A549 (cell line): ENCODE data around the gene JARID2. TPM values are rescaled to one million over a fixed set of nuclear protein-coding genes. Genes with fewer than 3 reads are reported as not detected.

ENCODE experiments used
- ATAC-seq, 2 experiments: fragments of 200-7000 bp in 1 of 2; fragments of >200 bp in 1 of 2; cut with Nextera tagmentation in 1 of 2; cut with Tn5 transposase in 1 of 2; 3 replicates each; pipeline versions ENCODE4 v1.8.0 to v1.9.1; 2018 to 2020; ENCODE audit warnings: mild to moderate bottlenecking in 1 of 2, moderate library complexity in 1 of 2
- CTCF ChIA-PET: fragments of 300-600 bp; sonication (Branson Sonifier 250); formaldehyde crosslinking; extraction: SDS; loops from one replicate; lab custom pipeline; 2021; ENCODE audit warnings: antibody characterized with exemption, inconsistent platforms; lab: Yijun Ruan, JAX
- POLR2A ChIA-PET: fragments of 350-600 bp; formaldehyde crosslinking; extraction: SDS; loops from one replicate; lab custom pipeline; 2021; ENCODE audit warnings: antibody characterized with exemption, inconsistent platforms; lab: Yijun Ruan, JAX
- DNase-seq, 2 experiments: peaks; one replicate each; pipeline versions ENCODE4 v3.0.0 to v3.0.0-alpha.2; 2011 to 2016; ENCODE audit warnings: low read depth in 1 of 2, low spot score in 1 of 2
- FAIRE-seq: peaks from 2 replicates; lab custom pipeline; 2011; peaks lifted over from hg19 to GRCh38; lab: Jason Lieb, UNC
- H3K27ac ChIP-seq, 2 experiments: fragments of >200 bp; sonication (Bioruptor Twin); formaldehyde crosslinking; 3 replicates each; pipeline ENCODE4 v1.5.1; 2016 to 2017
- H3K4me1 ChIP-seq: fragments of >200 bp; sonication (Bioruptor Twin); formaldehyde crosslinking; 3 replicates; pipeline ENCODE4 v1.6.1; 2016
- H3K4me2 ChIP-seq: fragments of >200 bp; sonication (Bioruptor Twin); formaldehyde crosslinking; 3 replicates; pipeline ENCODE4 v1.6.1; 2016
- H3K4me3 ChIP-seq: fragments of >200 bp; sonication (Bioruptor Twin); formaldehyde crosslinking; 3 replicates; pipeline ENCODE4 v1.5.1; 2016
- H3K9me3 ChIP-seq: fragments of >200 bp; sonication (Bioruptor Twin); formaldehyde crosslinking; 3 replicates; pipeline ENCODE4 v1.6.1; 2016
- EHF ChIP-seq: fragments of 250-450 bp; sonication (Bioruptor Pico); IDR thresholded peaks from 2 replicates; pipeline ENCODE4 v1.5.0; 2020; ENCODE audit warnings: mild to moderate bottlenecking
- FOSL2 ChIP-seq, 2 experiments: fragments of 450-650 bp in 1 of 2; fragments of >200 bp in 1 of 2; sonication (Bioruptor Twin) in 1 of 2; formaldehyde crosslinking; IDR thresholded peaks; 2 replicates each; pipeline versions ENCODE4 v1.5.0 to v1.6.1; 2016 to 2020; ENCODE audit warnings: mild to moderate bottlenecking in 1 of 2, moderate library complexity in 1 of 2
- FOXS1 ChIP-seq: fragments of 250-450 bp; sonication (Bioruptor Pico); IDR thresholded peaks from 2 replicates; pipeline ENCODE4 v1.5.0; 2020; ENCODE audit warnings: mild to moderate bottlenecking, moderate library complexity
- HEYL ChIP-seq: fragments of 250-450 bp; sonication (Bioruptor Pico); IDR thresholded peaks from 2 replicates; pipeline ENCODE4 v1.8.0; 2021; ENCODE audit warnings: mild to moderate bottlenecking, moderate library complexity
- HMGXB4 ChIP-seq: fragments of 250-450 bp; sonication (Bioruptor Pico); IDR thresholded peaks from 2 replicates; pipeline ENCODE4 v1.5.0; 2021; ENCODE audit warnings: mild to moderate bottlenecking, moderate library complexity, borderline replicate concordance
- HOXA7 ChIP-seq: fragments of 250-450 bp; sonication (Bioruptor Pico); IDR thresholded peaks from 2 replicates; pipeline ENCODE4 v1.5.0; 2020; ENCODE audit warnings: mild to moderate bottlenecking, moderate library complexity
- HOXB5 ChIP-seq: fragments of 250-450 bp; sonication (Bioruptor Pico); IDR thresholded peaks from 2 replicates; pipeline ENCODE4 v1.5.0; 2020; ENCODE audit warnings: mild to moderate bottlenecking, moderate library complexity
- JUNB ChIP-seq: fragments of >200 bp; sonication (Bioruptor Twin); formaldehyde crosslinking; IDR thresholded peaks from 2 replicates; pipeline ENCODE4 v1.6.1; 2016
- KDM1A ChIP-seq: fragments of 200-600 bp; sonication (generic); IDR thresholded peaks from 2 replicates; pipeline ENCODE4 v1.6.1; 2016; ENCODE audit warnings: low read depth, mild to moderate bottlenecking
- MAZ ChIP-seq: fragments of 150-350 bp; IDR thresholded peaks from 2 replicates; pipeline ENCODE4 v1.6.1; 2014; ENCODE audit warnings: antibody characterized with exemption, low read depth, low read length, borderline replicate concordance
- NPAS2 ChIP-seq: fragments of 250-450 bp; sonication (Bioruptor Pico); IDR thresholded peaks from 2 replicates; pipeline ENCODE4 v1.8.0; 2022; ENCODE audit warnings: mild to moderate bottlenecking, moderate library complexity, borderline replicate concordance
- POLR2AphosphoS2 ChIP-seq: conservative IDR thresholded peaks from 2 replicates; pipeline ENCODE4 v1.6.1; 2012; ENCODE audit warnings: low read length, improper control_type of control experiment, inconsistent platforms
- RCOR1 ChIP-seq: fragments of 150-350 bp; IDR thresholded peaks from 2 replicates; pipeline ENCODE4 v1.6.1; 2014; ENCODE audit warnings: antibody characterized with exemption, low read length, low read depth
- RNF2 ChIP-seq: fragments of 200-600 bp; sonication (generic); IDR thresholded peaks from 2 replicates; pipeline ENCODE4 v1.6.1; 2016; ENCODE audit warnings: low read depth, mild to moderate bottlenecking, antibody characterized with exemption, moderate library complexity, borderline replicate concordance
- SMC3 ChIP-seq: fragments of >200 bp; sonication (Bioruptor Twin); formaldehyde crosslinking; IDR thresholded peaks from 3 replicates; pipeline ENCODE4 v1.6.1; 2018; ENCODE audit warnings: inconsistent platforms
- ZC3H11A ChIP-seq: fragments of 450-650 bp; IDR thresholded peaks from 2 replicates; pipeline ENCODE4 v1.6.1; 2014; ENCODE audit warnings: antibody characterized with exemption, mild to moderate bottlenecking
- ZFP36 ChIP-seq: fragments of 450-650 bp; IDR thresholded peaks from 2 replicates; pipeline ENCODE4 v1.6.1; 2014; ENCODE audit warnings: borderline replicate concordance; ENCODE audit not compliant: partially characterized antibody
- WGBS: methylation state at CpG from one replicate; pipeline ENCODE4 v1.1.6; 2017; ENCODE audit errors: missing lambda C conversion rate; 5-methylcytosine and 5-hydroxymethylcytosine counted together
- polyA plus RNA-seq, 4 experiments: library from polyadenylated mRNA; depleted of rRNA in 3 of 4; stranded (reverse); fragments of >200 nt; fragmentation: RNase III in 1 of 4; extraction: RNeasy Plus Mini Kit Qiagen cat#74134 plus additional on column Dnase treatment in 1 of 4; gene quantifications; 2 replicates in 3 of 4; 3 replicates in 1 of 4; pipeline ENCODE4 v1.2.3, GENCODE V29; 2011 to 2017
- TF ChIP-seq, protein P1 (sequence below): IDR thresholded peaks from 2 replicates; pipeline ENCODE4 v1.6.1; 2012
- TF ChIP-seq, protein P2 (sequence below): IDR thresholded peaks from 2 replicates; pipeline ENCODE4 v1.6.1; 2012
- TF ChIP-seq, protein P3 (sequence below): fragments of 250-450 bp; sonication (Bioruptor Pico); IDR thresholded peaks from 2 replicates; pipeline ENCODE4 v1.5.0; 2020; ENCODE audit warnings: low read depth, mild to moderate bottlenecking, moderate library complexity
- TF ChIP-seq, protein P4 (sequence below): fragments of >200 bp; sonication (Bioruptor Twin); formaldehyde crosslinking; IDR thresholded peaks from 3 replicates; pipeline ENCODE4 v1.5.1; 2016
- TF ChIP-seq, protein P5 (sequence below): fragments of >200 bp; sonication (Bioruptor Twin); formaldehyde crosslinking; IDR thresholded peaks from 2 replicates; pipeline ENCODE4 v1.6.1; 2016

Gene JARID2
- polyA plus RNA-seq, 2 of the 4 experiments (the other 2 are of a cell fraction) = 7.8 to 8.3 TPM

- TF ChIP-seq, protein P1, sequence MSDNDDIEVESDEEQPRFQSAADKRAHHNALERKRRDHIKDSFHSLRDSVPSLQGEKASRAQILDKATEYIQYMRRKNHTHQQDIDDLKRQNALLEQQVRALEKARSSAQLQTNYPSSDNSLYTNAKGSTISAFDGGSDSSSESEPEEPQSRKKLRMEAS = no peak
- no peak for TF ChIP-seq HOXA7 (CRISPR knock-in tag)
- no peak for TF ChIP-seq FOSL2 (IDR thresholded peaks at IDR 0.05)
- no peak for TF ChIP-seq FOSL2 (CRISPR knock-in tag; IDR thresholded peaks at IDR 0.05)
- TF ChIP-seq, protein P2, sequence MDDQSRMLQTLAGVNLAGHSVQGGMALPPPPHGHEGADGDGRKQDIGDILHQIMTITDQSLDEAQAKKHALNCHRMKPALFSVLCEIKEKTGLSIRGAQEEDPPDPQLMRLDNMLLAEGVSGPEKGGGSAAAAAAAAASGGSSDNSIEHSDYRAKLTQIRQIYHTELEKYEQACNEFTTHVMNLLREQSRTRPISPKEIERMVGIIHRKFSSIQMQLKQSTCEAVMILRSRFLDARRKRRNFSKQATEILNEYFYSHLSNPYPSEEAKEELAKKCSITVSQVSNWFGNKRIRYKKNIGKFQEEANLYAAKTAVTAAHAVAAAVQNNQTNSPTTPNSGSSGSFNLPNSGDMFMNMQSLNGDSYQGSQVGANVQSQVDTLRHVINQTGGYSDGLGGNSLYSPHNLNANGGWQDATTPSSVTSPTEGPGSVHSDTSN = no peak
- TF ChIP-seq, protein P3, sequence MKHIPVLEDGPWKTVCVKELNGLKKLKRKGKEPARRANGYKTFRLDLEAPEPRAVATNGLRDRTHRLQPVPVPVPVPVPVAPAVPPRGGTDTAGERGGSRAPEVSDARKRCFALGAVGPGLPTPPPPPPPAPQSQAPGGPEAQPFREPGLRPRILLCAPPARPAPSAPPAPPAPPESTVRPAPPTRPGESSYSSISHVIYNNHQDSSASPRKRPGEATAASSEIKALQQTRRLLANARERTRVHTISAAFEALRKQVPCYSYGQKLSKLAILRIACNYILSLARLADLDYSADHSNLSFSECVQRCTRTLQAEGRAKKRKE = no peak
- TF ChIP-seq ZFP36 = no peak
- no peak for TF ChIP-seq ZC3H11A
- no peak for TF ChIP-seq JUNB
- TF ChIP-seq, all 56 proteins: peak for 0
Measured at GRCh38 chr6:15433511-15433861, 187.6 kb downstream of the JARID2 start (continued).

GRCh38 chr6:15434263-15434662, 188.4 kb downstream of the JARID2 start:
- ATAC-seq (no peak), FAIRE-seq (no peak)
- no peak overlapping the region for H3K27ac ChIP-seq
- H3K4me1 ChIP-seq = peaks cover 25% of the 10 kb centered on the region; the same call in 2 of the 3 replicates
- WGBS = 64% methylated on average over 1 of the region's 1 CpG
- H3K4me2 ChIP-seq = no peak overlapping the region
- no peak for TF ChIP-seq HMGXB4 (CRISPR knock-in tag)
- TF ChIP-seq, protein P2 = no peak
- TF ChIP-seq EHF (CRISPR knock-in tag) = no peak
- TF ChIP-seq HEYL = no peak
- TF ChIP-seq, protein P4, sequence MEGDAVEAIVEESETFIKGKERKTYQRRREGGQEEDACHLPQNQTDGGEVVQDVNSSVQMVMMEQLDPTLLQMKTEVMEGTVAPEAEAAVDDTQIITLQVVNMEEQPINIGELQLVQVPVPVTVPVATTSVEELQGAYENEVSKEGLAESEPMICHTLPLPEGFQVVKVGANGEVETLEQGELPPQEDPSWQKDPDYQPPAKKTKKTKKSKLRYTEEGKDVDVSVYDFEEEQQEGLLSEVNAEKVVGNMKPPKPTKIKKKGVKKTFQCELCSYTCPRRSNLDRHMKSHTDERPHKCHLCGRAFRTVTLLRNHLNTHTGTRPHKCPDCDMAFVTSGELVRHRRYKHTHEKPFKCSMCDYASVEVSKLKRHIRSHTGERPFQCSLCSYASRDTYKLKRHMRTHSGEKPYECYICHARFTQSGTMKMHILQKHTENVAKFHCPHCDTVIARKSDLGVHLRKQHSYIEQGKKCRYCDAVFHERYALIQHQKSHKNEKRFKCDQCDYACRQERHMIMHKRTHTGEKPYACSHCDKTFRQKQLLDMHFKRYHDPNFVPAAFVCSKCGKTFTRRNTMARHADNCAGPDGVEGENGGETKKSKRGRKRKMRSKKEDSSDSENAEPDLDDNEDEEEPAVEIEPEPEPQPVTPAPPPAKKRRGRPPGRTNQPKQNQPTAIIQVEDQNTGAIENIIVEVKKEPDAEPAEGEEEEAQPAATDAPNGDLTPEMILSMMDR = no peak
- no peak for TF ChIP-seq KDM1A
- TF ChIP-seq HOXB5 (CRISPR knock-in tag) = no peak
- TF ChIP-seq POLR2AphosphoS2 = no peak
- no peak for TF ChIP-seq FOXS1 (CRISPR knock-in tag)
- TF ChIP-seq SMC3 = no peak
- no peak for TF ChIP-seq RCOR1
- TF ChIP-seq, protein P5, sequence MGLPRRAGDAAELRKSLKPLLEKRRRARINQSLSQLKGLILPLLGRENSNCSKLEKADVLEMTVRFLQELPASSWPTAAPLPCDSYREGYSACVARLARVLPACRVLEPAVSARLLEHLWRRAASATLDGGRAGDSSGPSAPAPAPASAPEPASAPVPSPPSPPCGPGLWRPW = no peak
- no peak for TF ChIP-seq NPAS2 (CRISPR knock-in tag)
- no peak for TF ChIP-seq RNF2
- no peak for TF ChIP-seq MAZ
- TF ChIP-seq, all 56 proteins: peak for 0
- DNase-seq = no peak
- H3K9me3 ChIP-seq = peaks cover 8% of the 10 kb centered on the region; the same call in 1 of the 3 replicates
- CTCF ChIA-PET = no interaction called here
- POLR2A ChIA-PET = no interaction called here
- H3K4me3 ChIP-seq = no peak overlapping the region
